ENCODE data around the gene C1orf226. TPM values are rescaled to one million over a fixed set of nuclear protein-coding genes. Genes with fewer than 3 reads are reported as not detected.

Gene C1orf226
- total and polyA plus RNA-seq, 9 of the 15 experiments (the other 6 are each of a cell fraction or from before 2014, with no cell fraction given) = 0.10 to 1.4 (median 0.47) TPM

DNA sequence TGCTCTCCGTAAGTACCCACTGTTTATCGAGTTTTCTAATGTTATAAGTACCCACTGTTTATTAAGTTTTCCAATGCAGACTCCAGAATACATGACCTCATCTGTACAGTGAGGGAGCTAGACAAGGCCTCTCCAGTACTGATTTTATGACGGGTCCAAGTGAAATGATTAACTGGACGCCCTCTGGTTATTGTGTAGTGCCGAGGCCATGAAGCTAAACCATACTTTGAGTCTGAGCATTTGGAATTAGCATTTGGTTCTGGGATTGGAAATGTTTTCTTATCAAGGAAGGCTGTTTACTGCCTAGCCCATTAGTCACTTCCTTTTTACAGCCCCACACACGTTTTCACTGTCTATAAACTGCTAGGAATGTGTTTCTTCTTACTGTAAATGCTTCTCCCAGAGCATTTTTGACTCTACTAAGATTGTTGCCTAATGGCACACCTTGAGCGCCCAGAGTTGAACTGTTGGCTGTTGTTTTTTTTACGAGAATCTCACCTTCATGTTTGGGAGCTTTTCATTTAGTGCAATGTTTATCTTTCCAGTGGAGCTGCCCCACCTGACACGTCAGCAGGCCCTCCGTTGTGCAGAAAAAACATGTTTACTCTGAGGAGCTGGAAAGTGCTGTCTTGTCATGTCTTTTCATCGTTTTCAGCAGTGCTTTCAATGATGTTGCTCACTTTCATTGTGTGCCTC is 31.7 kb upstream of the C1orf226 start (continued):
- TF ChIP-seq, protein P1, sequence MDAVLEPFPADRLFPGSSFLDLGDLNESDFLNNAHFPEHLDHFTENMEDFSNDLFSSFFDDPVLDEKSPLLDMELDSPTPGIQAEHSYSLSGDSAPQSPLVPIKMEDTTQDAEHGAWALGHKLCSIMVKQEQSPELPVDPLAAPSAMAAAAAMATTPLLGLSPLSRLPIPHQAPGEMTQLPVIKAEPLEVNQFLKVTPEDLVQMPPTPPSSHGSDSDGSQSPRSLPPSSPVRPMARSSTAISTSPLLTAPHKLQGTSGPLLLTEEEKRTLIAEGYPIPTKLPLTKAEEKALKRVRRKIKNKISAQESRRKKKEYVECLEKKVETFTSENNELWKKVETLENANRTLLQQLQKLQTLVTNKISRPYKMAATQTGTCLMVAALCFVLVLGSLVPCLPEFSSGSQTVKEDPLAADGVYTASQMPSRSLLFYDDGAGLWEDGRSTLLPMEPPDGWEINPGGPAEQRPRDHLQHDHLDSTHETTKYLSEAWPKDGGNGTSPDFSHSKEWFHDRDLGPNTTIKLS (IDR thresholded peaks at IDR 0.05; ENCODE audit: borderline replicate concordance, low read depth) = peak; percentile 86
- TF ChIP-seq MCM7 (IDR thresholded peaks at IDR 0.05) (no peak), DLX4 (CRISPR knock-in tag; IDR thresholded peaks at IDR 0.05) (no peak), POLR2B (IDR thresholded peaks at IDR 0.05; ENCODE audit: low read depth, partially characterized antibody) (no peak), NFRKB (IDR thresholded peaks at IDR 0.05; ENCODE audit: low read depth) (0 out of 2 replicates have a peak, but pooled peaks have one; percentile 48), MYNN (IDR thresholded peaks at IDR 0.05) (no peak), MYNN (CRISPR knock-in tag; IDR thresholded peaks at IDR 0.05) (no peak), ZNF316 (IDR thresholded peaks at IDR 0.05) (no peak), EZH2 (IDR thresholded peaks at IDR 0.05; ENCODE audit: borderline replicate concordance, low read depth, low read length) (no peak), NR2F6 (CRISPR knock-in tag; IDR thresholded peaks at IDR 0.05) (no peak), NUFIP1 (IDR thresholded peaks at IDR 0.05; ENCODE audit: partially characterized antibody) (no peak), PURB (CRISPR knock-in tag; IDR thresholded peaks at IDR 0.05; ENCODE audit: low read depth) (no peak), ETV1 (tag; conservative IDR thresholded peaks at IDR 0.05; ENCODE audit: low read depth) (0 out of 2 replicates have a peak, but pooled peaks have one; percentile 13), HLTF (IDR thresholded peaks at IDR 0.05) (no peak), ZNF695 (CRISPR knock-in tag; IDR thresholded peaks at IDR 0.05) (no peak), SMAD3 (CRISPR knock-in tag; conservative IDR thresholded peaks at IDR 0.05) (no peak), EP400 (IDR thresholded peaks at IDR 0.05) (peak; percentile 49)
- TF ChIP-seq, protein P2, sequence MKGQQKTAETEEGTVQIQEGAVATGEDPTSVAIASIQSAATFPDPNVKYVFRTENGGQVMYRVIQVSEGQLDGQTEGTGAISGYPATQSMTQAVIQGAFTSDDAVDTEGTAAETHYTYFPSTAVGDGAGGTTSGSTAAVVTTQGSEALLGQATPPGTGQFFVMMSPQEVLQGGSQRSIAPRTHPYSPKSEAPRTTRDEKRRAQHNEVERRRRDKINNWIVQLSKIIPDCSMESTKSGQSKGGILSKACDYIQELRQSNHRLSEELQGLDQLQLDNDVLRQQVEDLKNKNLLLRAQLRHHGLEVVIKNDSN (CRISPR knock-in tag; IDR thresholded peaks at IDR 0.05) = no peak
- TF ChIP-seq, protein P3, sequence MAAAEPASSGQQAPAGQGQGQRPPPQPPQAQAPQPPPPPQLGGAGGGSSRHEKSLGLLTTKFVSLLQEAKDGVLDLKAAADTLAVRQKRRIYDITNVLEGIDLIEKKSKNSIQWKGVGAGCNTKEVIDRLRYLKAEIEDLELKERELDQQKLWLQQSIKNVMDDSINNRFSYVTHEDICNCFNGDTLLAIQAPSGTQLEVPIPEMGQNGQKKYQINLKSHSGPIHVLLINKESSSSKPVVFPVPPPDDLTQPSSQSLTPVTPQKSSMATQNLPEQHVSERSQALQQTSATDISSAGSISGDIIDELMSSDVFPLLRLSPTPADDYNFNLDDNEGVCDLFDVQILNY (CRISPR knock-in tag; IDR thresholded peaks at IDR 0.05) = no peak
